Loucy (cell line): ENCODE measurements around the gene CCDC188.

Experiments
- H2AFZ ChIP-seq: fragments of 200-600 bp; sonication (generic); 2 replicates; pipeline ENCODE4 v1.6.0; 2016; ENCODE audit warnings: antibody characterized with exemption, mild to moderate bottlenecking, low read length, moderate library complexity
- H3F3A ChIP-seq: fragments of 200-600 bp; 2 replicates; pipeline ENCODE4 v1.6.0; 2016; ENCODE audit warnings: antibody characterized with exemption, low read depth, mild to moderate bottlenecking
- H3K27me3 ChIP-seq: fragments of 200-600 bp; sonication (generic); 2 replicates; pipeline ENCODE4 v1.6.1; 2014; ENCODE audit warnings: low read length, mild to moderate bottlenecking; ENCODE audit not compliant: insufficient read depth, poor library complexity, severe bottlenecking
- H3K36me3 ChIP-seq: fragments of 200-600 bp; sonication (generic); 2 replicates; pipeline ENCODE4 v1.6.1; 2016; ENCODE audit warnings: low read length; ENCODE audit not compliant: insufficient read depth
- H3K4me1 ChIP-seq: fragments of 200-600 bp; sonication (generic); 2 replicates; pipeline ENCODE4 v1.5.1; 2014; ENCODE audit warnings: low read length, mild to moderate bottlenecking; ENCODE audit not compliant: insufficient read depth, poor library complexity, severe bottlenecking
- H3K4me2 ChIP-seq: fragments of 200-600 bp; sonication (generic); 2 replicates; pipeline ENCODE4 v1.6.0; 2014; ENCODE audit warnings: antibody characterized with exemption, low read length, low read depth, mild to moderate bottlenecking; ENCODE audit not compliant: poor library complexity, severe bottlenecking
- H3K4me3 ChIP-seq: fragments of 200-600 bp; sonication (generic); 2 replicates; pipeline ENCODE4 v1.5.1; 2014; ENCODE audit warnings: low read length, mild to moderate bottlenecking, mixed read lengths; ENCODE audit not compliant: poor library complexity, severe bottlenecking
- H3K79me2 ChIP-seq: fragments of 200-600 bp; sonication (generic); 2 replicates; pipeline ENCODE4 v1.6.1; 2014; ENCODE audit warnings: low read length; ENCODE audit not compliant: insufficient read depth
- H3K9ac ChIP-seq: fragments of 200-600 bp; sonication (generic); 2 replicates; pipeline ENCODE4 v1.6.0; 2014; ENCODE audit warnings: mild to moderate bottlenecking, low read depth, low read length, moderate library complexity; ENCODE audit not compliant: poor library complexity, severe bottlenecking
- H3K9me2 ChIP-seq: fragments of 200-600 bp; sonication (generic); replicated peaks from 2 replicates; pipeline ENCODE4 v1.6.1; 2016; ENCODE audit warnings: low read depth, low read length, mixed read lengths
- H3K9me3 ChIP-seq: fragments of 200-600 bp; sonication (generic); 2 replicates; pipeline ENCODE4 v1.6.1; 2014; ENCODE audit warnings: mild to moderate bottlenecking, antibody characterized with exemption, low read length, low read depth; ENCODE audit not compliant: insufficient read depth
- H4K20me1 ChIP-seq: fragments of 200-600 bp; sonication (generic); 2 replicates; pipeline ENCODE4 v1.6.0; 2014; ENCODE audit warnings: antibody characterized with exemption, low read length, mild to moderate bottlenecking; ENCODE audit not compliant: insufficient read depth, poor library complexity, severe bottlenecking
- CTCF ChIP-seq: fragments of 200-600 bp; sonication (generic); conservative IDR thresholded peaks from 2 replicates; pipeline ENCODE4 v1.5.1; 2014; ENCODE audit warnings: mild to moderate bottlenecking, antibody characterized with exemption, low read length
- EZH2phosphoT487 ChIP-seq: fragments of 200-600 bp; IDR thresholded peaks from 2 replicates; pipeline ENCODE4 v1.6.1; 2018; ENCODE audit warnings: antibody characterized with exemption, mild to moderate bottlenecking, moderate library complexity, borderline replicate concordance

Gene CCDC188

GRCh38 chr22:20142711-20143621 lies 7.9 kb downstream of the CCDC188 start:
- Histone ChIP-seq H3F3A (no peaks in the 10 kb centered on the region), H3K9ac (no peak overlapping the region), H3K27me3 (no peaks in the 10 kb centered on the region), H3K79me2 (no peaks in the 10 kb centered on the region), H3K36me3 (no peaks in the 10 kb centered on the region; the same call in 1 of the 2 replicates), H3K9me2 (no peaks in the 10 kb centered on the region), H4K20me1 (peaks cover 2% of the 10 kb centered on the region), H3K9me3 (no peaks in the 10 kb centered on the region), H3K4me3 (no peak overlapping the region), H2AFZ (no peak overlapping the region), H3K4me2 (no peak overlapping the region), H3K4me1 (peaks cover 12% of the 10 kb centered on the region)
- TF ChIP-seq EZH2phosphoT487 (no peak), CTCF (no peak)

GRCh38 chr22:20141186-20142077 lies 9.4 kb downstream of the CCDC188 start:
- Histone ChIP-seq H3K4me3 (no peak overlapping the region), H3K79me2 (peaks cover 6% of the 10 kb centered on the region; the same call in 1 of the 2 replicates), H3K9ac (no peak overlapping the region), H3F3A (no peaks in the 10 kb centered on the region), H3K36me3 (no peaks in the 10 kb centered on the region; the same call in 1 of the 2 replicates), H3K27me3 (no peaks in the 10 kb centered on the region), H4K20me1 (peaks cover 2% of the 10 kb centered on the region), H3K4me1 (peaks cover 3% of the 10 kb centered on the region), H2AFZ (no peak overlapping the region), H3K9me3 (no peaks in the 10 kb centered on the region), H3K4me2 (no peak overlapping the region), H3K9me2 (no peaks in the 10 kb centered on the region)
- TF ChIP-seq EZH2phosphoT487 (no peak), CTCF (no peak)

- H4K20me1 ChIP-seq = peaks cover 2% of the 10 kb centered on the region
- TF ChIP-seq CTCF (no peak), EZH2phosphoT487 (no peak)
- no peak overlapping the region for H2AFZ ChIP-seq
- no peak overlapping the region for H3K4me3 ChIP-seq
- no peaks in the 10 kb centered on the region for H3K27me3 ChIP-seq
- peaks cover 3% of the 10 kb centered on the region for H3K4me1 ChIP-seq
- H3K9me2 ChIP-seq = no peaks in the 10 kb centered on the region
- no peaks in the 10 kb centered on the region; the same call in 1 of the 2 replicates for H3K36me3 ChIP-seq
- no peak overlapping the region for H3K4me2 ChIP-seq
- H3K79me2 ChIP-seq = peaks cover 15% of the 10 kb centered on the region; the same call in 1 of the 2 replicates
- H3F3A ChIP-seq = no peaks in the 10 kb centered on the region
- no peak overlapping the region for H3K9ac ChIP-seq
- no peaks in the 10 kb centered on the region for H3K9me3 ChIP-seq
Measured at GRCh38 chr22:20140521-20140964, 10.3 kb downstream of the CCDC188 start.
